B cell (primary cell): ENCODE data around the gene MAML2. TPM values are rescaled to one million over a fixed set of nuclear protein-coding genes. Genes with fewer than 3 reads are reported as not detected.

Experiments used
- ATAC-seq: fragments of 200-7000 bp; cut with Tn5 transposase; one replicate; pipeline ENCODE4 v1.10.0; 2021; ENCODE audit warnings: low read depth, mild to moderate bottlenecking, moderate number of reproducible peaks, moderate library complexity
- CTCF ChIA-PET: fragments of 350-600 bp; sonication (Branson Sonifier 250); formaldehyde crosslinking; loops from one replicate; lab custom pipeline; 2021; ENCODE audit warnings: antibody characterized with exemption, inconsistent platforms; lab: Charles Lee
- POLR2A ChIA-PET: fragments of 350-600 bp; sonication (Branson Sonifier 250); formaldehyde crosslinking; loops from one replicate; lab custom pipeline; 2021; ENCODE audit warnings: antibody characterized with exemption; lab: Charles Lee
- DNase-seq: peaks from one replicate; pipeline ENCODE4 v3.0.0; 2013
- H2AFZ ChIP-seq: 2 replicates; pipeline ENCODE4 v1.6.1; 2012; ENCODE audit warnings: mild to moderate bottlenecking, low read depth, low read length; ENCODE audit not compliant: insufficient read depth, poor library complexity, severe bottlenecking
- H3K27ac ChIP-seq, 2 donors: 1 replicate in 1 of 2; 2 replicates in 1 of 2; pipeline ENCODE4 v1.5.1; 2012 to 2013; ENCODE audit warnings: low read length in 2 of 2, mild to moderate bottlenecking in 2 of 2, moderate library complexity in 1 of 2
- H3K27me3 ChIP-seq, 4 experiments: fragments of 200-600 bp in 1 of 4; sonication (generic) in 1 of 4; replicated peaks in 1 of 4; 1 replicate in 2 of 4; 2 replicates in 2 of 4; pipeline versions ENCODE4 v1.6.1 to v1.7.0; 2013 to 2016; ENCODE audit warnings: low read length in 3 of 4, mild to moderate bottlenecking in 2 of 4, mixed read lengths in 1 of 4, moderate library complexity in 1 of 4; ENCODE audit not compliant: insufficient read depth in 4 of 4, control insufficient read depth in 3 of 4; ENCODE audit errors: control extremely low read depth in 1 of 4
- H3K36me3 ChIP-seq, 2 experiments: replicated peaks in 1 of 2; 1 replicate in 1 of 2; 2 replicates in 1 of 2; pipeline versions ENCODE4 v1.6.1 to v1.7.1; 2013; ENCODE audit warnings: low read length in 1 of 2; ENCODE audit not compliant: insufficient read depth in 2 of 2, control insufficient read depth in 1 of 2; ENCODE audit errors: control extremely low read depth in 1 of 2, extremely low read depth in 1 of 2
- H3K4me1 ChIP-seq, 2 donors: fragments of 200-600 bp in 1 of 2; sonication (generic) in 1 of 2; 1 replicate in 1 of 2; 2 replicates in 1 of 2; pipeline versions ENCODE4 v1.5.1 to v1.6.1; 2013 to 2017; ENCODE audit warnings: low read length in 2 of 2; ENCODE audit not compliant: control insufficient read depth in 2 of 2, insufficient read depth in 2 of 2
- H3K4me2 ChIP-seq: replicated peaks from 2 replicates; pipeline ENCODE3; 2012; ENCODE audit warnings: mild to moderate bottlenecking, low read depth, low read length; ENCODE audit not compliant: poor library complexity, severe bottlenecking
- H3K4me3 ChIP-seq, 5 experiments: fragments of 200-600 bp in 1 of 5; sonication (generic) in 1 of 5; 1 replicate in 3 of 5; 2 replicates in 2 of 5; pipeline versions ENCODE4 v1.5.1 to v1.7.0; 2011 to 2016; ENCODE audit warnings: low read length in 4 of 5, mild to moderate bottlenecking in 4 of 5, low read depth in 2 of 5, control low read depth in 1 of 5, moderate library complexity in 1 of 5; ENCODE audit not compliant: insufficient read depth in 1 of 5; ENCODE audit errors: control extremely low read depth in 1 of 5, extremely low read depth in 1 of 5
- H3K79me2 ChIP-seq: fragments of 200-600 bp; sonication (generic); one replicate; pipeline ENCODE4 v1.6.0; 2016; ENCODE audit warnings: low read length; ENCODE audit not compliant: control insufficient read depth, insufficient read depth
- H3K9ac ChIP-seq: fragments of 200-600 bp; sonication (generic); 2 replicates; pipeline ENCODE4 v1.6.1; 2017; ENCODE audit warnings: mild to moderate bottlenecking, low read length, moderate library complexity
- H3K9me3 ChIP-seq, 3 donors: one replicate each; pipeline versions ENCODE4 v1.6.1 to v1.7.1; 2013; ENCODE audit warnings: low read length in 2 of 3; ENCODE audit not compliant: control insufficient read depth in 2 of 3, insufficient read depth in 1 of 3; ENCODE audit errors: control extremely low read depth in 1 of 3
- H4K20me1 ChIP-seq: 2 replicates; pipeline ENCODE4 v1.6.0; 2012; ENCODE audit warnings: mild to moderate bottlenecking, low read length; ENCODE audit not compliant: insufficient read depth, control insufficient read depth, poor library complexity, severe bottlenecking
- H3K27ac Mint-ChIP-seq: one replicate; pipeline ENCODE4 v1.8.0; 2021; ENCODE audit warnings: mixed read lengths
- H3K27me3 Mint-ChIP-seq: one replicate; pipeline ENCODE4 v1.8.0; 2021; ENCODE audit warnings: mixed read lengths
- H3K4me1 Mint-ChIP-seq: one replicate; pipeline ENCODE4 v1.8.0; 2021; ENCODE audit warnings: mixed read lengths
- H3K4me3 Mint-ChIP-seq: one replicate; pipeline ENCODE4 v1.8.0; 2021; ENCODE audit warnings: mixed read lengths
- H3K9me3 Mint-ChIP-seq: one replicate; pipeline ENCODE4 v1.8.0; 2022; ENCODE audit warnings: mixed read lengths; ENCODE audit not compliant: insufficient read depth
- CTCF ChIP-seq: fragments of 200-600 bp; IDR thresholded peaks from one replicate; pipeline ENCODE4 v1.8.0; 2022; ENCODE audit warnings: antibody characterized with exemption, mild to moderate bottlenecking
- EZH2 ChIP-seq: IDR thresholded peaks from 2 replicates; pipeline ENCODE4 v1.6.1; 2012; ENCODE audit warnings: borderline replicate concordance, low read depth, mild to moderate bottlenecking, moderate library complexity, low read length; ENCODE audit not compliant: insufficient read depth, poor library complexity, severe bottlenecking
- WGBS: methylation state at CpG from one replicate; pipeline ENCODE4 v1.1.5; 2013; ENCODE audit warnings: missing lambda C conversion rate; ENCODE audit not compliant: insufficient coverage; 5-methylcytosine and 5-hydroxymethylcytosine counted together
- intact Hi-C: fragments of 100-400 bp; cut with micrococcal nuclease; formaldehyde crosslinking; loops from one replicate; pipeline ENCODE4 v1.10.0; 2022
- polyA plus RNA-seq: library from polyadenylated mRNA; depleted of rRNA; stranded (reverse); fragments of >200 nt; gene quantifications from 2 replicates; pipeline ENCODE4 v1.2.3, GENCODE V29; 2012
- total RNA-seq, 2 donors: library from RNA; stranded (reverse); fragments of 120-200 nt in 1 of 2; gene quantifications; 1 replicate in 1 of 2; 2 replicates in 1 of 2; pipeline versions ENCODE4 v1.2.3 to v1.2.4, GENCODE V29; 2013 to 2022

MAML2 gene
- total and polyA plus RNA-seq, 2 donors (not counting 1 experiment from before 2014, with no cell fraction given): 10.7 to 26.4 TPM

GRCh38 chr11:96097844-96098421, 245.1 kb downstream of the MAML2 start:
- ATAC-seq (no peak), DNase-seq (no peak)
- CTCF ChIA-PET: no interaction called here
- H3K4me2 ChIP-seq: no peak overlapping the region
- intact Hi-C loops: no loop called here
- Mint-ChIP-seq H3K27me3 (no peaks in the 10 kb centered on the region), H3K27ac (no peak overlapping the region), H3K9me3 (no peaks in the 10 kb centered on the region), H3K4me1 (peaks cover 10% of the 10 kb centered on the region), H3K4me3 (no peak overlapping the region)
- H2AFZ ChIP-seq: no peak overlapping the region
- no peaks in the 10 kb centered on the region for H3K27me3 ChIP-seq
- H3K36me3 ChIP-seq: peaks cover 0 to 4% of the 10 kb centered on the region in 2 experiments
- TF ChIP-seq CTCF (no peak), EZH2 (no peak)
- no peak overlapping the region for H3K4me3 ChIP-seq
- H3K9ac ChIP-seq: no peak overlapping the region
- H3K27ac ChIP-seq: no peak overlapping the region
- no peaks in the 10 kb centered on the region for H3K4me1 ChIP-seq
- WGBS: 100% methylated on average over 1 of the region's 4 CpGs
- no peaks in the 10 kb centered on the region for H3K9me3 ChIP-seq
- H4K20me1 ChIP-seq: no peaks in the 10 kb centered on the region
- POLR2A ChIA-PET: no interaction called here
- H3K79me2 ChIP-seq: no peaks in the 10 kb centered on the region

- Histone ChIP-seq H3K27me3 (no peaks in the 10 kb centered on the region), H3K4me1 (no peaks in the 10 kb centered on the region), H3K9ac (no peak overlapping the region), H3K4me2 (no peak overlapping the region), H3K36me3 (peaks cover 0 to 17% of the 10 kb centered on the region in 2 experiments), H3K79me2 (no peaks in the 10 kb centered on the region), H3K4me3 (no peak overlapping the region), H3K9me3 (no peaks in the 10 kb centered on the region), H2AFZ (no peak overlapping the region), H3K27ac (no peak overlapping the region), H4K20me1 (no peaks in the 10 kb centered on the region)
- no peak for TF ChIP-seq CTCF
- no peak for TF ChIP-seq EZH2
- Mint-ChIP-seq H3K9me3 (no peaks in the 10 kb centered on the region), H3K27me3 (no peaks in the 10 kb centered on the region), H3K4me1 (peaks cover 14% of the 10 kb centered on the region), H3K4me3 (no peak overlapping the region), H3K27ac (peak overlapping the region; percentile 21)
- POLR2A ChIA-PET: no interaction called here
- CTCF ChIA-PET: interaction anchor here (8.3 kb wide), 1 partner anchor 245 kb away, joined by 143 read pairs; the partner anchor contains the start of gene MAML2
- no peak for ATAC-seq
- no CpG with 5 or more reads among the region's 4 CpGs for WGBS
- intact Hi-C loops: no loop called here
- no peak for DNase-seq
Measured at GRCh38 chr11:96096360-96096759, 246.6 kb downstream of the MAML2 start.
